Measurements from ENCODE around the gene GDPD4.

GRCh38 chr11:77213589-77214428 lies 87.7 kb downstream of the GDPD4 start:
- TF ChIP-seq CTCF (IDR thresholded peaks at IDR 0.05) (no peak), POLR2A (IDR thresholded peaks at IDR 0.05) (no peak)

Data from Peyer's patch (tissue), 4 donors.